Stimulated activated CD8-positive, alpha-beta memory T cell treated with anti-CD3 and anti-CD28 coated beads, Interleukin-15, amount 100 ng/mL, for 48 hours (primary cell): Measurements from ENCODE around the gene CCDC85C.

Source experiments
- DNase-seq, 2 donors: peaks; one replicate each; pipeline ENCODE4 v3.0.0-alpha.2; 2020; ENCODE audit warnings: low read depth in 2 of 2

CCDC85C gene

GRCh38 chr14:99510556-99511139 lies 93.4 kb downstream of the CCDC85C start:
- DNase-seq = no peak

DNA sequence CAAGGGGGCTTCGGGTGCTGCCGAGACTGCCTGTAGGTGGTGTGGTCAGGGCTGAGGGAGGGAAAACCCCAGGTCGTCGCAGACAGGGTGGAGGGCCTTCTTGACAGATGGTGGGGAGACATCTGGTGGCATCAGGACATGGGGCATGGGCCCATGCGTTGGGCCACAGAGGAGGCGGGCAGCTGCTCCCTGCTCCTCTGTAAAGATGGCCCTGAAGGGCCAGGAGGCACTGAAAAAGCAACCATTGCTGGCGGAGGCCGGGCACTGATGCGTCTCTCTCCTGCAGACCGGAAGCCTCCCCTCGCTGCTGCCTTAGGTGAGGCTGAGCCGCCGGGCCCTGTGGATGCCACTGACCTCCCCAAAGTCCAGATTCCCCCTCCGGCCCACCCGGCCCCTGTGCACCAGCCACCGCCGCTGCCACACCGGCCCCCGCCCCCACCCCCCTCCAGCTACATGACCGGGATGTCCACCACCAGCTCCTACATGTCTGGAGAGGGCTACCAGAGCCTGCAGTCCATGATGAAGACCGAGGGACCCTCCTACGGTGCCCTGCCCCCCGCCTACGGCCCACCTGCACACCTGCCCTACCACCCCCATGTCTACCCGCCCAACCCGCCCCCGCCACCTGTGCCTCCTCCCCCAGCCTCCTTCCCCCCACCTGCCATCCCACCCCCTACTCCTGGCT lies 94.0 kb downstream of the CCDC85C start:
- no peak for DNase-seq

DNA sequence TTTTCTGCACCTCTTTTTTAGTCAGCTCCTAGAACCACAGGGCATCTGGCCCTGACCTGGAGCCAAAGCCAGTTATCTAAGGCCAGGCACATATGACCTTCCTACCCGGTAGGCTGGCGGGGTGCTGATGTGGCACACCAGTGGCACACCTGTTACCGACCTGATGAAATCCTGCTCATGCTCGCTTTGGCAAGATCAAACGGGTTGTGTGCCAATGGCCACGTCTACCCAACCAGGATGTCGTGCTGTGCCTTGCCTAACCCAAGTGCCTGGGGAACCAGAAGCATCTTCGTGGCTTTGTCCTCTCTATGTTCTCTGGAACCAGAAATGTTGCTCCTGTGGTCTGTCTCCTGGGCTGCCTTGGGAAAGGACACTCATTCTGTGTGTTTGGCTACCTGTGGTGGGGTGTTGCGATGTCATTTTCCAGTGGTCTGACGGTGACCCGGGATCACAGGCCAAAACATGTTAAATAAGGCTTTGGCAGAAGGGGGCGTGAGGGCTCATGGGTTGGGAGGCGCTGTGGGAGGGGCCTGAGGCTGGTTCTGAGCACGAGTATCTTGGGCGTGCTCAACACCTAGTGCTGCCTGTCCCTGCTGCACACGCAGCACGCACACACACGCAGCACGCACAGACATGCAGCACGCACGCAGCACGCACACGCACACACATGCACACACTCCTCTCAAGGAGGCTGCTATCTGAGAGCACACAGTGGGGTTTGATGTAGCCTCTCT lies 94.9 kb downstream of the CCDC85C start:
- no peak for DNase-seq

DNA sequence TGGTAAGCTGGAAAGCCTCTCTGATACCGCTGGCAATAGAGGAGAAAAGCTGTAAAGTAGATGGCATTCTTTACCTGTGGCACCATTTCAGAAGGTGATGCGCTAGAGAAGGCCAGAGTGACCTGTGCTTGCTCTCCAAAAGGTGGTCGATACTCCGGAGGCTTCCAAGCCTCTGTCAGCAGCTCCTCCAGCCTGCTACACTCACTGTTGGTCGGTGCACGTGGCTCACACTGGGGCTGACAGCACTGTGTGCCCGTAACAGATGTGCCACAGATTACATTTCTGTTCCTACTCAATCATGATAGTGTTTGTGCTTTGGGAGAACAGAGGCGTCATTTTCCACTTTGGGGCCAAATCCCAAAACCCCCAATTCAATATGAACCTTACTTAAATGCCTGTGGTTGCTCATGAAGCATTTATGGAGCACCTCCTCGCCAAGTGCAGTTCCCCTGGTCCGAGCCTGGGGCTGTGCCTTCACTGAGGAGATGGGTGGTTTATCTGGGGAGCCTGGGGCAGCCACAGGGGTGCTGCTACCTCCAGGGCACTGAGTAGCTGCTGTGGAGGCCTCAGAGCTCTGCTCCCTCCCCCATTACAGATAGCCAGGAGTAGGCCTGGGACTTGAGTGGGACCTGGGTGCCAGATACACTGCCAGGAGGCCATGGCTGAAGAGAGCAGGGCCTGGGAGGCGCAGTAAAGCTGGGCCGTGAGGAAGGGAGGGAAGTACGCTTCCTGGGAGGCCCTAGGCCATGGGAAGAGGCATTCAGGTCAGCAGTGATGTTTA lies 96.0 kb downstream of the CCDC85C start:
- no peak for DNase-seq

DNA sequence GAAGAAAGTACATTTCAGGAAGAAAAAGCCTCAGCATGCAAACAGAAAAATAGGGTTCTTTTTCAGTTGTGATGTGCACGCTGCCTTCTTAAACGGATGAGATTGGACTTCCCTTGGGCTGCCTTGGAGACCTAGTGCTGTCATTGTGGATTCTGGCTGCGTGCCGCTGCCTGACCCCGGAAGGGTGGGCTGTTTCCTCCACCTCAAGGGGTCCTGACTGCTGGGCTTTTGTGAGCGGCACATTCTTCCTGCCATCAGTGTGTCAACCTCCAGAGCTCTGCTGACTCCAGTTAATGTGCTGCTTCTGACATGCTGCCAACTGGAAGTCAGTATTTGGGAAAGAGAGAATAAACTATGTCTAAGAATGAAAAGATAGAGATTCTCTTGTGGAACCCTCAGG lies 97.7 kb downstream of the CCDC85C start:
- DNase-seq = no peak

DNA sequence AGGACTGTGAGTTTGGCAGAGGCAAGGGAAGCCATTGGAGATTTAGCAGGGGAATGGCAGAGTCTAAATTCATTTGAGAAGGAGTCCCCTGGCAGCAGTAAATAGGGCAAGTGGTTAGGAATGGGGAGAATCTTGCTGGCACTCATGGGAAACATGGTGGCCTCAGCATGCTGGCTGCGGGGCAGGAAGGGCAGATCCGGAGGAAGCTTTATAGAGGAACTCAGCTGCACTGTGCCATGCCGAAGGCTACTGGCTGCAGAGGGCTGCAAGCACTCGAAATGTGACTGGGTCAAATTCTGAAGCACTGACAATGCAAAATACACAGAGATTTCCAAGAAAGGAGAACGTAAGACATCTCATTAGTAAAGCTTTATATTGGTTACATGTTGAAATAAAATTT lies 98.9 kb downstream of the CCDC85C start:
- no peak for DNase-seq

GRCh38 chr14:99503848-99504453 lies 100.1 kb downstream of the CCDC85C start:
- no peak for DNase-seq

GRCh38 chr14:99502989-99503421 lies 101.0 kb downstream of the CCDC85C start:
- DNase-seq = no peak

GRCh38 chr14:99497894-99498293 lies 106.1 kb downstream of the CCDC85C start:
- DNase-seq = no peak

DNA sequence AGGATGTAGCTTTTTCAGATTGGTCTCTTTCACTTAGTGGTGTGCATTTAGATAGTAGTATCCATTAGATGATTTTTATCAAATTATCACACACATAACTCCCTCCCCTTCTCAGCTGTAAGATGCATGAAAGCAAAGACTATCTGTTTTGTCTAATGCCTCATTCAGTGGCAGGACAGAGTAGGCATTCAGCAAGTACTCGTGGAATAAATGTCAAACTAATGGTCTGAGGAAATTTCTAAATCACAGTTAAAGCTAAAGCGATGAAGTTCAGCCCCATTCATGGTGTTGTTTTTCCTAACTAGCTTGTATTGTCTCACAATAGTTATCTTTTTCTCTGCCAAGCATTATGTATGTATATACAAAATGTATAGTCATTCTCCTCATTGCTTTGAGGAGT lies 106.7 kb downstream of the CCDC85C start:
- DNase-seq = no peak

DNA sequence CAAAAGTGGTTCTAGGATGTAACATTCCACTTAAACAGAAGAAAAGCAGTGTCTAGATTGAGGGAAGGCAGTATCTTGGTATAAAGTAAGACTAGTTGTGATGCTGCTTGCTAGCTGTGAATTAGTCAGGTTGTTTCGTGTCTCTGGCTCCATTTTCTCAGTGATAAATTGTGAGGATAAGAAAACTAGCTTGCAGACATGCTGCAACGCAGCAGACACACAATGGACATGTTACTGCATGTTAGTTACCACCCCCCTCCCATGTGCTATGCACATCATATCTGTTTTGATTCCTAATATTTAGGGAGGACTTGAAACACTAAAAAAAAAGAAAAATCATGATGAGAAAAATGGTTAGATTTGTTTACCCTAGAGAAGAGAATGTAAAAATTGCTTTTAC lies 119.9 kb downstream of the CCDC85C start:
- DNase-seq = no peak

DNA sequence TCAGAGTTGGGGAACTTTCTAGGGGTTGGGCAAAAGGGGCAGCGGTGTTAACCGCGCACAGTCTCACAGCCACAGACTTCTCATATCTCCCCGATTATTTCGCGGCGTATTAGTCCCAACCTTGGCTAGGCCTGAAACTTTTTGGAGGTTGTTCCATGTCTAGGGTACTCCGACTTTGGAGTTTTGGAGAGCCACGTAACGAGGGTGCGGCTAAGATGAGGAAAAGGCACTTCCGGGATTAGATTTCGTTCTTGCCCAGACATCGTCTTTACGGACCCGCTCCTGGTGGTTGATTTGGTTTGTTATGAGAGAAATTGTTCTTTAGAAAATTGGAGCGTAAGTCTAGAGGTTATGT lies 122.3 kb downstream of the CCDC85C start:
- DNase-seq = no peak

DNA sequence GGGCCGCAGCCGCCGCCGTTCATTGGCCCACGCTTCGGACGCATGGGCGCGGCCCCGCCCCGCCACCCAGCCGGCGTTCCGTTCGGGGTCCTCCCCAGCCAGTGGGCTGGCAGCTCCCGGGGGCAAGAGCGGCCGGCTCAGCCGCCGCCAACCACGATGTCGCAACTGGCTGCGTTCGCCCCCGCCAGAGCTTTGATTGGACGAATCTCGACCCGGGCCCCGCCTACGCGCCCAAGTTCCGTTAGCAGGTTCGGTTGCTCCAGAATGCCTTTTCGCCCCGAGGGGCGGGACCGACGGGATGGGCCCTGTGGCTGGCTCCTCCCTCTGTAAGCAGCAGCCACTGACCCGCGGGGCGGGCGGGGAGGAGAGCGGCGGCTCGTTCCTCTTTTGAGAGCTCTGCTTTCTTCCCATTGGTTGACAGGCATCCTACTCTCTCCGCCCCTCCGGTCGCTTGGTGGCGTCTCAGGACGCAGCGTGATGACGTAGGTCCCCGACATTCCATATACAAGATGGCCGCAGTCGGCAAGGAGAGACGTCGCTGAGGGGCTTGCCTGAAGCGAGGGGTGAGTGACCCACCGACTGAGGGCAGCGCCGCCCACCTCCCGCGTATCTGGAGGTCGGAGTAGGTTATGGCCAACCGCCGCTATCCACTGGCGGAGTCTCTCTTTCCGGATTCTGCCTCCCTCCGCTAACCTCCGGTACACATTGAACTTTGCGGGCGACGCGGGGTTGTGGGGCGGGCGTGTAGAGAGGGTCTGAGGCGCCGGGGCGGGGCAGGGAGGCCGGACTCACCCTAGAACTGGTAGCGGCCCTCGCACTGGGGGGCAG lies 122.9 kb downstream of the CCDC85C start, which contains the start of gene CCNK:
Gene CCNK (plus strand): TSS at position 493 of the 828 bp plus-strand sequence. CDS start 11,269 bp downstream, outside the sequence.
- DNase-seq = peak; percentile 100

DNA sequence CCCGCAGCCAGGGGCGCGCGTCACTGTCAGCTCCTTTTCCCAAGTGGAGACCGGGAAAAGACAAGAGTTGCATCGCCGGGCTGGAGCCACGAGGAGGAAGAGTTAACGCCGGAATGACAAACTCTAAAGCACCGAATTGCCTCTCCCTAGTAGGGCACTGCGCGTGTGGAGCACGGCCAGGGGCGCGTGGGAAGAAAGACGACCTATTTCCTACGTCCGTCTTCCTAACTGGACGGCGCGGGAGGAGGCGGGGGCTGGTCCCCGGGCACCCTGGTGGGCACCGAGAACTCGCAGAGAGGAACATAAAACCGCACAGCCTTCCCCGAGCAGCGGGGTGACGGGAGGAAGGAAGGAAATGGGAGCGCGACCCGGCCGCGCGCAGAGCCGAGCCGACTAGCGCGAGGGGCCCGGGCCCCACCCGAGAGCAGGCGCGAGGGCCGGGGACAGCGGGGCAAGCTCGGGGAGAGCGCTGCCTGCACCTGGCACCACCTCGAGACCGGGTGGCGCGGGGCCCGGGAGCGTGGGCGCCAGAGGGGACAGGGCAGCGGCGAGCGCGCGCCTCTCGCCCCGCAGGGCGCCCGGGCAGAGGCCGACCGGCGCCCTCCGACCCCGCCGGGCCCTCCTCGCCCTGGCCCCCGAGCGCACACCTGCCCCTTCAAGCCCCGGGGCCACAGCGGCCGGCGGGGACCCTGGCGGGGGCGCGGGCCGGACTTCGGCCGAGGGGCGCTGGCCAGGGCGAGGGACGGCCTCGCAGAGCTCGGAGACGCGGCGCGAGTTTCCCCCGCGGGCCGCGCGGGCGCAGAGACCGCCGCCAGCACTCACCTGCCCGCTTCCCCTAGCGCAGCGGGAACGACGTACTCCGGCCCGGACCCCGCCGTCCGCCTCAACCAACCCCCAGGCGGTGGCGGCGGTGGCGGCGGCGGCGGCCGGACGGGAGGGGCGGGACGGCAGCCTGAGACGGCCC lies 123.8 kb downstream of the CCDC85C start, which contains the start of gene SETD3:
Gene SETD3 (minus strand): TSS at position 954 of the 964 bp plus-strand sequence. CDS start 15,054 bp downstream, outside the sequence.
- DNase-seq = peak; percentile 27 to 31

DNA sequence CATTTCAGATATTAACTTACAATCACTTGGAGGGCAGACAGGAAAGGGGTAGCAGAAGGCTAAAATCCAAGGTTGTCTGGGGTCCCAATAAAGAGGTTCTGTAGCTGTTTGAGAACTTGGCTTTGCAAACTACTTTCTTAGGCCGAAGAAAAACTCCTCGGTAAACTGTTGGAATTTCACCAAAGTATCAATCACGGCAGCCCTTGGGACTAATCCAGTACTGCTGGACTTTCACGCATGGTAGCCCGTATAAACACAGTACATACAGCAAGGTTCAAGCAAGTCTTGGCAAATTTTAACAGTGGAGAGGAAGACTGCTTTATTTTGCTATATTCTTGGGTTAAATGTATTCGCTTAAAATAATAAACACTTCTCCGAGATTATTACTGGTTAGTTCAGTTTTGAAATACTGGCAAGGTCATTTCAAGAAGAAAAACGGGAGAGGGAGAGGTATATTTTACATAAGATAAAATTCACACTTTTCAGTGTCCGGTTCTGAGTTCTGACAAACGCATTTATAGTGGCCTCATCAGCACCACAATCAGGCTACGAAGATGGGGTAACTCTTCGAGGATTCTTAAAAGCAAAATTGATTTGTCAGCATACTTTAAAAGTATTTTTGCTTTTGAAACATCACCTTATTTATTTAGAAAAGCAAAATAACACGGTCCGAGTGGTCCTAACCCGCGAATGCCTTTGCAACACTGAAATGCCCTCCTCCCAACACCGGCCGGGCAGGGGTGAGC lies 124.7 kb downstream of the CCDC85C start:
- no peak for DNase-seq

DNA sequence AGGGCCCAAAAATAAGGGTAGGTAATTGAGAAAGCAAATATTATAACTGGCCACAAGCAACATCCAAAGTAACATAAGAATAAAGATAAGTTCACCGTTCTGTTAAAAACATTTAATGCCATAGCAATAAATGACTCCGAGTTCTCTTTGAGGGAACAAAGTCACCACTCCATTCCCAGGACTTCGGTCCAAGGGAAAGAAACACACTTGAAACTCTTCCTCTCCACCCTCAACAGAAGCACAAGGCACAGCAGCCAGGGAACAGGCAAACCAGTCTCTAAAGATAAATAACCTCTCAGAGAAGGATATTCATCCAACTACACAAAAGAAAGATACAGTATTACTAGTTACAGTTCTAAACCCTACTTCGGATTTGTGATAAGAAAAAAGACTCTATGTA lies 125.9 kb downstream of the CCDC85C start:
- DNase-seq = no peak

GRCh38 chr14:99476864-99477263 lies 127.1 kb downstream of the CCDC85C start:
- DNase-seq = no peak

DNA sequence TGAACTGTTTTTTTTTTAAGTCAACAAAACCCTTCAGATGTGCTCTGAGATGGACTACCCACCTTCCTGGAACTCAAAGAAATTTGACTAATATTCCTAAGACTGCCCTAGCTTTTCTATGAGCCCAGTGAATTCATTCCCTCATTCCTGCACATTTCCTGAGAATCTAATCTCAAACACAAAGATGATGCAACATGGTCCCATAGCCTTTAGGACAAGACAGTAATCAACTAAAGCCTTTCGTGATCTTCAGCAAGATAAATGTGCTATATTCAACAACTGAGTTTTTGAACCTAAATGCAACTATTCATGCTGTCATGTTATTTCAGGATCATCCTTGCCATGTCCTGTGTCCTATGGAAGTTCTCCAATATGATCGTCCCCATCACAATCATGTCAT lies 128.3 kb downstream of the CCDC85C start:
- no peak for DNase-seq

DNA sequence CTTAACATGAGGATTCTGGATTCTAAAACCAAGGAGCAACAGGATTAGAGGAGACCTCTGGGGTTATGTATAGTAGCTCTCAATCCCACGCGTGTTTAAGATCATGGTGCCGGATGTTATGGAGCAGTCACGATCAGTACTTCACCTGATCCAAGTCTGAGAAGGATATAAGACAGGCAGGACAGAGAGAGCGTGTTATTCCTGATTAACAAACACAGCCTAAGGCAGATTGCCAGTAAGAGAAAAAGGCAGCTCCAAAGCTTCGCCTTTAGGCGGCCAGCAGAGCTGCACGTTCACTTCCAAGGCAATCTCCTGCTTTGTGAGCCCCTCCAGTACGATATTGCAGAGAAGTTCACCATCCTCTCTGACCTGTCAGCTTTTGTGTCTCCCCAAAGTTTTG lies 128.8 kb downstream of the CCDC85C start:
- no peak for DNase-seq
